Measurements from ENCODE around the gene RANBP1. TPM values are rescaled to one million over a fixed set of nuclear protein-coding genes. Genes with fewer than 3 reads are reported as not detected.

RANBP1 gene
- total RNA-seq, 1 experiment from 2014 or later, result 133 TPM

DNA sequence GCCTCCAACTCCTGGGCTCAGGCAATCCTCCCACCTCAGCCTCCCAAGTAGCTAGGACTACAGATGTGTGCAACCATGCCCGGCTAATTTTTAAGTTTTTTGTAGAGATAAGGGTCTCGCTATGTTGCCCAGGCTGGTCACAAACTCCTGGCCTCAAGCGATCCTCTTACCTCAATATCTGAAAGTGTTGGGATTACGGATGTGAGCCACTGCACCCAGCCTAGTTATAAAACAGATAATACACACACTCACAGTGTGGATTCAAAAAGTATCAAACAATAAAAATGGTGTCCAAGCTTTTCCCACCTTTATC is 35.3 kb downstream of the RANBP1 start:
- H3K4me3 ChIP-seq (ENCODE audit: low read length), result no peak overlapping the region
- no peak overlapping the region for H3K4me2 ChIP-seq (ENCODE audit: low read depth, low read length, poor library complexity, severe bottlenecking)
- H3K79me2 ChIP-seq (ENCODE audit: low read length), result no peaks in the 10 kb centered on the region
- no peaks in the 10 kb centered on the region for H3K36me3 ChIP-seq (ENCODE audit: insufficient read depth, low read length)
- DNase-seq, result no peak
- no peak overlapping the region for H3K9ac ChIP-seq (ENCODE audit: low read length)
- peaks cover 12% of the 10 kb centered on the region for H3K4me1 ChIP-seq (ENCODE audit: low read length)
- no peaks in the 10 kb centered on the region for H3K9me2 ChIP-seq (replicated peaks; ENCODE audit: insufficient read depth, low read length)
- H4K20me1 ChIP-seq (ENCODE audit: insufficient read depth, low read depth, low read length), result peaks cover 4% of the 10 kb centered on the region; the same call in 1 of the 2 replicates
- no peaks in the 10 kb centered on the region for H3K9me3 ChIP-seq (ENCODE audit: low read length)
- no peak overlapping the region for H3K27ac ChIP-seq (ENCODE audit: low read length)
- H3K27me3 ChIP-seq (ENCODE audit: low read length), result no peaks in the 10 kb centered on the region
- no peak overlapping the region for H2AFZ ChIP-seq (ENCODE audit: low read length)

DNA sequence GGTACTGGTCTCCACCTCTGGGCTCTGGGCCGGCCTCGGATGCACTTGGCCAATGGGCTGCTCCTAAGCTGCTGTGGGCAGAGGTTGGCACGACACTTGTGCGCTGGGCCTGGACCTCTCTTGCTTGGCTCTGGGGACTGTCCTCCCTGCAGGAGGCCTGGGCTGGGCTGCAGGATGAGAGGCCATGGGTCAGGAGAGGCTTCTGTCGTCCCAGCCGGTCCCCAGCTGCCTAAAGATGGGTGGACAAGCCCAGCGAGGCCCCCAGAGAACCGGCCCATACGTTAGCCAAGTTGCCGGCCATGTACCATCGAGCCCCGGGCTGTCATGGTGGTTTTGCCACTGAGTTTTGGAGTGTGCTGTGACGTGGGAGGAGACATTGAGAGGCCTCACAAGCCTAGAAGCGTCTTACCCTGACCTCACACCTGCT is 36.6 kb downstream of the RANBP1 start:
- Histone ChIP-seq H3K27me3 (ENCODE audit: low read length) (no peaks in the 10 kb centered on the region), H3K79me2 (ENCODE audit: low read length) (no peaks in the 10 kb centered on the region), H4K20me1 (ENCODE audit: insufficient read depth, low read depth, low read length) (no peaks in the 10 kb centered on the region), H3K4me1 (ENCODE audit: low read length) (peaks cover 5% of the 10 kb centered on the region), H3K9ac (ENCODE audit: low read length) (no peak overlapping the region), H3K4me2 (ENCODE audit: low read depth, low read length, poor library complexity, severe bottlenecking) (no peak overlapping the region), H3K9me2 (replicated peaks; ENCODE audit: insufficient read depth, low read length) (no peaks in the 10 kb centered on the region), H3K36me3 (ENCODE audit: insufficient read depth, low read length) (no peaks in the 10 kb centered on the region), H3K9me3 (ENCODE audit: low read length) (no peaks in the 10 kb centered on the region), H3K4me3 (ENCODE audit: low read length) (no peak overlapping the region), H3K27ac (ENCODE audit: low read length) (no peak overlapping the region), H2AFZ (ENCODE audit: low read length) (no peak overlapping the region)
- DNase-seq, result no peak

DNA sequence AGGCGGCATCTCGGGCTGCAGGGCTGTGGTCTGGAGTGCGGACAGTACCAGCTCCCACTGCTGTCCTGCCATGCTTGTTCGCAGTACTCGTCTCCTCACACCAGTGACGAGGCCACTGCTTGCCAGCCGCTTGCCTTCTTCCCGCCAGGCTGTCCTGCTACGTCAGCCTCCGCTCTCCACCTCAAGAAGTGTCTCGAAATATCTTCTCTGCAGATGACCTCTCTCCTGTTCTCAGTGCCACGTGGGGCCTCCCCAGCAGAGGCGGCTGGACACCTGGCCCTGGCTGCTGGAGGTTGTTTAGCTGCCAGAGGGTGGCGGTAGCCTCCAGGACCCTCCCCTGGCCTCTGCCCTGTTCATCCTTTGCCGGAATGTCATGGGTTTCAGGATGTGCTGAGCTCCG is 38.0 kb downstream of the RANBP1 start:
- no peak overlapping the region for H2AFZ ChIP-seq (ENCODE audit: low read length)
- H3K4me2 ChIP-seq (ENCODE audit: low read depth, low read length, poor library complexity, severe bottlenecking), result no peak overlapping the region
- no peaks in the 10 kb centered on the region for H3K9me2 ChIP-seq (replicated peaks; ENCODE audit: insufficient read depth, low read length)
- no peak overlapping the region for H3K4me3 ChIP-seq (ENCODE audit: low read length)
- DNase-seq, result no peak
- H3K9me3 ChIP-seq (ENCODE audit: low read length), result no peaks in the 10 kb centered on the region
- no peaks in the 10 kb centered on the region for H4K20me1 ChIP-seq (ENCODE audit: insufficient read depth, low read depth, low read length)
- no peaks in the 10 kb centered on the region for H3K79me2 ChIP-seq (ENCODE audit: low read length)
- no peaks in the 10 kb centered on the region for H3K36me3 ChIP-seq (ENCODE audit: insufficient read depth, low read length)
- H3K9ac ChIP-seq (ENCODE audit: low read length), result no peak overlapping the region
- H3K4me1 ChIP-seq (ENCODE audit: low read length), result peaks cover 5% of the 10 kb centered on the region
- H3K27me3 ChIP-seq (ENCODE audit: low read length), result no peaks in the 10 kb centered on the region
- H3K27ac ChIP-seq (ENCODE audit: low read length), result no peak overlapping the region

DNA sequence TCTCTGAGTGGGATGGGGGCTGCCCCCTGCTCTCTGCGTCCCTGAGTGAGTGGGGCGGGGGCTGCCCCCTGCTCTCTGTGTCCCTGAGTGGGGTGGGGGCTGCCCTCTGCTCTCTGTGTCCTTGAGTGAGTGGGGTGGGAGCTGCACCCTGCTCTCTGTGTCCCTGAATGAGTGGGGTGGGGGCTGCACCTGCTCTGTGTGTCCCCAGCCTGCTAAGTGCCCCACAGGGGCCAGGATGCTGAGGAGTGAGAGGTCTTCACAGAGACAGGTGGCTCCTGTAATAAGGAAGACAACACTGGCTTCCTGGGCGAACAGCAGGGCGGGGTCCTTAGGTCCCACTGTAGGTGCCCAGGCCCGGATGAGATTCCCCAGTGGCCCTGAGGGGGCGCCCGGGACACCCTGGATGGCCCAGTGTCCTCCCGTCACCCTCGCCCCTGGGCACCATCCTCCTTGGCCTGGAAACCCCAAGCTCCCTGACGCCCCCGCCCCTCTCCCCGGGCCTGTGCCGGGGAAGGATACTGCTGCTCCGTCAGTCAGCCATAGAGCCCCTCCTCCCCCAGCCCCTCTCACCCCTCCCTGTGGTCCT is 38.8 kb downstream of the RANBP1 start:
- H4K20me1 ChIP-seq (ENCODE audit: insufficient read depth, low read depth, low read length), result no peaks in the 10 kb centered on the region
- no peak overlapping the region for H3K27ac ChIP-seq (ENCODE audit: low read length)
- peaks cover under 1% of the 10 kb centered on the region for H3K4me1 ChIP-seq (ENCODE audit: low read length)
- H3K4me3 ChIP-seq (ENCODE audit: low read length), result no peak overlapping the region
- no peak for DNase-seq
- H2AFZ ChIP-seq (ENCODE audit: low read length), result no peak overlapping the region
- no peaks in the 10 kb centered on the region for H3K36me3 ChIP-seq (ENCODE audit: insufficient read depth, low read length)
- H3K27me3 ChIP-seq (ENCODE audit: low read length), result no peaks in the 10 kb centered on the region
- H3K4me2 ChIP-seq (ENCODE audit: low read depth, low read length, poor library complexity, severe bottlenecking), result no peak overlapping the region
- H3K9me2 ChIP-seq (replicated peaks; ENCODE audit: insufficient read depth, low read length), result no peaks in the 10 kb centered on the region
- no peak overlapping the region for H3K9ac ChIP-seq (ENCODE audit: low read length)
- H3K9me3 ChIP-seq (ENCODE audit: low read length), result no peaks in the 10 kb centered on the region
- no peaks in the 10 kb centered on the region for H3K79me2 ChIP-seq (ENCODE audit: low read length)

DNA sequence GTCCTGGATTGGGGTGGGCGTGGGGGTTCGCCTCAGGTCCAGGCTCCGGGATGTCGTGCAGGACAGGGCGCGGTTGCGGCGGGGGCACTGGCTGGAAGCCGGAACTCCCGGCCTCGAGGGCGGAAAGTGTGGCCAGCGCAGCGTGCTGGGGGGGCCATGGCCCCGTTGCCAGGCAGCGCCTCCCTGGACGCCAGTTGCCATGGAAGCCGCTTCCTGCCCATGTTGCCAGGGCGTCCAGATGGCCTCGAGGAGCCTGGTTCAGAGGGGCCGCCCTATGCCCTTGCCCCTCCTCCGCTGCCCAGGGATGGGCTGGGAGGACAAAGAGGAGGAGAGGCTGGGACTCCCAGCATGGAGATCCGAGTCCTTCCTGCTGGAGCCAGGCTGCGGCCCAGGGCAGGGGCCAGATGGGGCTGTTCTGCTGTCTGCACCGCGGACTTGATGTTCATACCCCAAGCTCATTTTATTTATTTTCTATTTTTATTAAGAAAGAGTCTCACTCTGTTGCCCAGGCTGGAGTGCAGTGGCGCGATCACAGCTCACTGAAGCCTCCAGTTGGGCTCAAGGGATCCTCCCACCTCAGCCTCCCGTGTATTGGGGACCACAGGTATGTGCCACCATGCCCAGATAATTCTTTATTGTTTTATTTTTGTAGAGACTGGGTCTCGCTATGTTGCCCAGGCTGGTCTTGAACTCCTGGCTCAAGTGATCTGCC is 39.6 kb downstream of the RANBP1 start:
- Histone ChIP-seq H3K27ac (ENCODE audit: low read length) (no peak overlapping the region), H3K36me3 (ENCODE audit: insufficient read depth, low read length) (no peaks in the 10 kb centered on the region), H4K20me1 (ENCODE audit: insufficient read depth, low read depth, low read length) (no peaks in the 10 kb centered on the region), H3K4me2 (ENCODE audit: low read depth, low read length, poor library complexity, severe bottlenecking) (no peak overlapping the region), H3K9ac (ENCODE audit: low read length) (no peak overlapping the region), H3K4me1 (ENCODE audit: low read length) (no peaks in the 10 kb centered on the region), H3K27me3 (ENCODE audit: low read length) (no peaks in the 10 kb centered on the region), H3K4me3 (ENCODE audit: low read length) (no peak overlapping the region), H3K79me2 (ENCODE audit: low read length) (no peaks in the 10 kb centered on the region), H3K9me2 (replicated peaks; ENCODE audit: insufficient read depth, low read length) (no peaks in the 10 kb centered on the region), H2AFZ (ENCODE audit: low read length) (no peak overlapping the region), H3K9me3 (ENCODE audit: low read length) (no peaks in the 10 kb centered on the region)
- DNase-seq, result no peak

DNA sequence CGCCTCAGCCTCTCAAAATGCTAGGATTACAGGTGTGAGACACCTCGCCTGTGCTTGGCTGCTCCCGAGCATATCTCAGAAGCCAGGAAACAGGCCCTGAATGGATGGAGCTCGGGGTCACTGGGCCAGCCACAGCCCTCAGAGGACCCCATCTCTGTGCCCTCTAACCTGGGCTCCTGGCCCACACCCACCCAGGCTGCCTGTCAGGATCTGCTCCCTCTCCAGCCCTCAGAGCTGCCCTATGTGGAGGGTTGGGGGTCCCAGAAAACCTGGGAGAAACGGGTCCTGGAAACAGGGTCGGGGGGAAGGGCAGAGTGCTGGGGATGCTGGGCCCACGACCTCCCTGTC is 40.1 kb downstream of the RANBP1 start:
- no peaks in the 10 kb centered on the region for H3K27me3 ChIP-seq (ENCODE audit: low read length)

DNA sequence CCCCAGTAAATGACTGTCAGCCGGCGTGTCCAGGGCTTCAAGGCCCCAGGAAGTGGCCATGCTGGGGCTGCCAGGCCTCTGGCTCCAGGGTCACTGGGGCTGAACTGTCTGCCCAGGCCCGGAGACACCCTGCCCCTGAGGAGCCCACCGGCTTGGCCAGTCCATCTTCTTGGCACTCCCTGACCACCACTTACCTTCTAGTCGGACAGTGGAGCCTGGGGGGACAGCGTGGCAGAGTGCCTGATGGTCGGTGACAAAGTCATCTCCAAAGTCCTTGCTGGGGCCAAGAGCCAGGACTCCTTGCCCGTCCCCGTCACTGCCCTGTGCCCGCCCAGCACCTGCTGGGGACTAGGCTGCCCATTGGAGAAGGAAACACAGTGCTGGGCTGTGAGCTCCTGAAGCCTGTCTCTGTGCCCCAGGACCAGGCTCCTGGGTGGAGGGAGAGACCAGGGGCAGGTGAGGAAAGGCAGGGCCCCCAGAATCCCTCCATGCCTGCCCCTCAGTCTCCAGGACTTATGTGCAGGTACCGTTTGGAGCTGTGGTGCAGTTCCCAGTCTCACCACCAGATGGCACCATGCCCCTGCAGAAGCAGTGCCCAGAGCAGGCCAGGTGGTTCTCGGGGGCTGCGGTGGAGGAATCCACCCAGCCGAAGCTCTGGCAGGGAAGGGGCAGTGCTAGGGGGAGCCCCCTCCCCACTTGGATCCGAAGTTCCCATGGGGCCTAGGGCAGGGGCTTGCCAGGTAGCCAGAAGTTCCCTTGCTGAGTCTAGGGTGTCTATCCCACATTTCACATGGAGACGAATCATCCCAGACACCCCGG is 40.9 kb downstream of the RANBP1 start:
- Histone ChIP-seq H3K4me2 (ENCODE audit: low read depth, low read length, poor library complexity, severe bottlenecking) (no peak overlapping the region), H4K20me1 (ENCODE audit: insufficient read depth, low read depth, low read length) (no peaks in the 10 kb centered on the region), H3K4me1 (ENCODE audit: low read length) (no peaks in the 10 kb centered on the region), H3K9me2 (replicated peaks; ENCODE audit: insufficient read depth, low read length) (no peaks in the 10 kb centered on the region), H3K27ac (ENCODE audit: low read length) (no peak overlapping the region), H3K36me3 (ENCODE audit: insufficient read depth, low read length) (no peaks in the 10 kb centered on the region), H3K9me3 (ENCODE audit: low read length) (no peaks in the 10 kb centered on the region), H3K9ac (ENCODE audit: low read length) (no peak overlapping the region), H2AFZ (ENCODE audit: low read length) (no peak overlapping the region), H3K4me3 (ENCODE audit: low read length) (no peak overlapping the region), H3K79me2 (ENCODE audit: low read length) (no peaks in the 10 kb centered on the region), H3K27me3 (ENCODE audit: low read length) (no peaks in the 10 kb centered on the region)
- peak; percentile 94 for DNase-seq

More for the DNA sequence above, 40.1 kb downstream of the RANBP1 start:
- Histone ChIP-seq H2AFZ (ENCODE audit: low read length) (no peak overlapping the region), H3K79me2 (ENCODE audit: low read length) (no peaks in the 10 kb centered on the region), H3K27ac (ENCODE audit: low read length) (no peak overlapping the region), H3K9me3 (ENCODE audit: low read length) (no peaks in the 10 kb centered on the region), H3K9ac (ENCODE audit: low read length) (no peak overlapping the region), H3K9me2 (replicated peaks; ENCODE audit: insufficient read depth, low read length) (no peaks in the 10 kb centered on the region), H4K20me1 (ENCODE audit: insufficient read depth, low read depth, low read length) (no peaks in the 10 kb centered on the region), H3K4me1 (ENCODE audit: low read length) (no peaks in the 10 kb centered on the region), H3K4me3 (ENCODE audit: low read length) (no peak overlapping the region), H3K36me3 (ENCODE audit: insufficient read depth, low read length) (no peaks in the 10 kb centered on the region), H3K4me2 (ENCODE audit: low read depth, low read length, poor library complexity, severe bottlenecking) (no peak overlapping the region)
- no peak for DNase-seq

DNA sequence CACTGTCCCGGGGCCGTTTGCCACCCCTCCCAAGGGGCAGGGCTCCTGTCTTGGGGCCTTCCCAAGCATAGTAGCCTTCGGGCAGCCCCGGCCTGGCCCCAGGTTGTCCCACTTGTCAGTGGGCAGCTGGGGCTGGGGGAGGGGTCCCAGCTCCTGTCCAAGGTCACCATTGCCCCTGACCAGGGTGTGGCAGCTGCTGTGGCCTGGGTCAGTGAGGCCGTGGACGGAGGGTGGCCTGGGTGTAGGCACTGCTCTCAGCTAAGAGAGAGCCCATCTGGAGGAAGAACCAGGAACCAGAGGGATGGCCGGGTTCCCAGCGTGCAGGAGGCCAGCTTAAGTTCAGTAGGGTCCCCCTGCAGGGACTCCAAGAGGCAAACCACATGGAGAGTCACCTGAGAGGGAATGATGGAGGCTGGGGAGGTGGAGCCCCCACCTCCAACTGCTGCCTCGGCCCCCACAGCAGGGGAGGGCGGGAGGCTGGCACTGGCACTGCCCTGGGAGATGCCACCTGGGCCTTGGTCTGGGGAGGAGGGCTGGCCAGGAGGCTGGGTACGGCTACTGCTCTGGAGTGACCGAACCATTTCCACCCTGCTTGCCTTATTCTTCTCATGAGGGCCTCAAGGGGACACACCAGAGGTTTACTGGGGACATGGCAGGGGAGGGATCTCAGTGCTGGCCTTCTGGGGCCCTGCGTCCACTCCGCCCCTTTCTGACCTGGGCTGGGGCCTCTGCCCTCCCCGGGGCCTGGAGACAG is 41.7 kb downstream of the RANBP1 start:
- Histone ChIP-seq H3K4me3 (ENCODE audit: low read length) (no peak overlapping the region), H3K4me1 (ENCODE audit: low read length) (no peaks in the 10 kb centered on the region), H3K27ac (ENCODE audit: low read length) (no peak overlapping the region), H3K4me2 (ENCODE audit: low read depth, low read length, poor library complexity, severe bottlenecking) (no peak overlapping the region), H3K36me3 (ENCODE audit: insufficient read depth, low read length) (no peaks in the 10 kb centered on the region), H3K9ac (ENCODE audit: low read length) (no peak overlapping the region), H3K79me2 (ENCODE audit: low read length) (no peaks in the 10 kb centered on the region), H3K27me3 (ENCODE audit: low read length) (no peaks in the 10 kb centered on the region), H3K9me3 (ENCODE audit: low read length) (no peaks in the 10 kb centered on the region), H3K9me2 (replicated peaks; ENCODE audit: insufficient read depth, low read length) (no peaks in the 10 kb centered on the region), H4K20me1 (ENCODE audit: insufficient read depth, low read depth, low read length) (no peaks in the 10 kb centered on the region), H2AFZ (ENCODE audit: low read length) (no peak overlapping the region)
- DNase-seq, result no peak

Data from Karpas-422 (cell line).